Neural progenitor cell (in vitro differentiated cells): ENCODE measurements around the gene SNRNP35.

ENCODE experiments used
- CTCF ChIP-seq: fragments of 200-600 bp; sonication (generic); IDR thresholded peaks from 2 replicates; pipeline ENCODE4 v1.5.1; 2017; ENCODE audit warnings: antibody characterized with exemption, mild to moderate bottlenecking
- EZH2phosphoT487 ChIP-seq: fragments of 200-600 bp; sonication (generic); IDR thresholded peaks from 2 replicates; pipeline ENCODE4 v1.6.1; 2017; ENCODE audit warnings: antibody characterized with exemption

GRCh38 chr12:123479442-123480180, 21.7 kb downstream of the SNRNP35 start:
- TF ChIP-seq CTCF: no peak
- TF ChIP-seq EZH2phosphoT487: no peak
